TTC549 (cell line): ENCODE data around the gene CAMK1D.

Experiments used
- FAIRE-seq: peaks from 2 replicates; lab custom pipeline; 2012; peaks lifted over from hg19 to GRCh38; lab: Jason Lieb, UNC

Gene CAMK1D

GRCh38 chr10:12563489-12563888 is 214.1 kb downstream of the CAMK1D start:
- no peak for FAIRE-seq

- FAIRE-seq = no peak
Measured at GRCh38 chr10:12564173-12564572, 214.8 kb downstream of the CAMK1D start.

- FAIRE-seq = no peak
Measured at GRCh38 chr10:12566161-12567115, 217.1 kb downstream of the CAMK1D start.

GRCh38 chr10:12568391-12569009 is 219.2 kb downstream of the CAMK1D start:
- no peak for FAIRE-seq

GRCh38 chr10:12572281-12572680 is 222.9 kb downstream of the CAMK1D start:
- no peak for FAIRE-seq

- no peak for FAIRE-seq
Measured at GRCh38 chr10:12577610-12578009, 228.3 kb downstream of the CAMK1D start.

GRCh38 chr10:12579954-12580858 is 230.9 kb downstream of the CAMK1D start:
- FAIRE-seq = no peak

GRCh38 chr10:12583891-12584595 is 234.7 kb downstream of the CAMK1D start:
- FAIRE-seq = no peak

GRCh38 chr10:12586741-12587140 is 237.4 kb downstream of the CAMK1D start:
- no peak for FAIRE-seq

GRCh38 chr10:12587451-12587888 is 238.1 kb downstream of the CAMK1D start:
- FAIRE-seq = no peak

- no peak for FAIRE-seq
Measured at GRCh38 chr10:12588091-12588860, 238.9 kb downstream of the CAMK1D start.

- FAIRE-seq = no peak
Measured at GRCh38 chr10:12589291-12589690, 239.9 kb downstream of the CAMK1D start.

GRCh38 chr10:12589791-12590190 is 240.4 kb downstream of the CAMK1D start:
- no peak for FAIRE-seq

- FAIRE-seq = no peak
Measured at GRCh38 chr10:12590675-12591659, 241.6 kb downstream of the CAMK1D start.

- no peak for FAIRE-seq
Measured at GRCh38 chr10:12592967-12593366, 243.6 kb downstream of the CAMK1D start.

GRCh38 chr10:12594448-12594944 is 245.1 kb downstream of the CAMK1D start:
- FAIRE-seq = no peak

GRCh38 chr10:12595936-12596576 is 246.7 kb downstream of the CAMK1D start:
- no peak for FAIRE-seq

GRCh38 chr10:12597176-12597575 is 247.8 kb downstream of the CAMK1D start:
- no peak for FAIRE-seq
